Body of pancreas (tissue), 4 donors: Measurements from ENCODE around the gene SPA17. TPM values are rescaled to one million over a fixed set of nuclear protein-coding genes. Genes with fewer than 3 reads are reported as not detected.

ENCODE experiments used
- ATAC-seq: fragments of 150-250 bp; one replicate; pipeline ENCODE4 v1.9.1; 2016
- DNase-seq, 4 donors: peaks; one replicate each; pipeline ENCODE4 v3.0.0-alpha.2; 2019
- H3K27ac ChIP-seq, 4 donors: fragments of 200-600 bp; sonication (generic); 1 replicate in 3 of 4; 2 replicates in 1 of 4; pipeline versions ENCODE4 v1.5.1 to v1.6.1; 2016 to 2019; ENCODE audit warnings: mild to moderate bottlenecking in 1 of 4, mixed read lengths in 1 of 4, moderate library complexity in 1 of 4
- H3K27me3 ChIP-seq, 2 donors: fragments of 200-600 bp; sonication (generic); one replicate each; pipeline ENCODE4 v1.6.0; 2016; ENCODE audit warnings: mild to moderate bottlenecking in 1 of 2
- H3K36me3 ChIP-seq, 2 donors: fragments of 200-600 bp; sonication (generic); replicated peaks in 1 of 2; 2 replicates each; pipeline ENCODE4 v1.5.1; 2016; ENCODE audit warnings: low read depth in 2 of 2; ENCODE audit not compliant: insufficient read depth in 1 of 2
- H3K4me1 ChIP-seq: fragments of 200-600 bp; sonication (generic); one replicate; pipeline ENCODE4 v1.6.0; 2016
- H3K4me3 ChIP-seq, 2 donors: fragments of 200-600 bp; sonication (generic); 1 replicate in 1 of 2; 2 replicates in 1 of 2; pipeline ENCODE4 v1.5.1; 2016 to 2019
- H3K9me3 ChIP-seq, 3 donors: fragments of 200-600 bp; sonication (generic); 1 replicate in 2 of 3; 2 replicates in 1 of 3; pipeline ENCODE4 v1.5.1; 2016
- POLR2A ChIP-seq, 3 donors: fragments of 450-650 bp; IDR thresholded peaks; one replicate each; pipeline ENCODE4 v1.6.1; 2016; ENCODE audit warnings: antibody characterized with exemption in 3 of 3, mild to moderate bottlenecking in 2 of 3
- WGBS, 2 donors: methylation state at CpG; one replicate each; pipeline ENCODE4 v1.1.5; 2017; 5-methylcytosine and 5-hydroxymethylcytosine counted together
- intact Hi-C: fragments of 100-400 bp; cut with DNase I; formaldehyde crosslinking; loops from one replicate; pipeline ENCODE4 v1.15.1; 2023
- total RNA-seq, 2 donors: library from RNA; depleted of rRNA; stranded (reverse); fragments of >200 nt; gene quantifications; one replicate each; pipeline ENCODE4 v1.1.0, GENCODE V29; 2016
- TF ChIP-seq, protein P1 (sequence below), 7 experiments: fragments of 450-650 bp in 4 of 7; fragments of 200-600 bp in 3 of 7; sonication (generic) in 3 of 7; IDR thresholded peaks; one replicate each; pipeline ENCODE4 v1.5.1; 2016 to 2019; ENCODE audit warnings: antibody characterized with exemption in 7 of 7

Gene SPA17
- total RNA-seq, 2 donors from 2014 or later: 1.3 to 2.6 TPM

DNA sequence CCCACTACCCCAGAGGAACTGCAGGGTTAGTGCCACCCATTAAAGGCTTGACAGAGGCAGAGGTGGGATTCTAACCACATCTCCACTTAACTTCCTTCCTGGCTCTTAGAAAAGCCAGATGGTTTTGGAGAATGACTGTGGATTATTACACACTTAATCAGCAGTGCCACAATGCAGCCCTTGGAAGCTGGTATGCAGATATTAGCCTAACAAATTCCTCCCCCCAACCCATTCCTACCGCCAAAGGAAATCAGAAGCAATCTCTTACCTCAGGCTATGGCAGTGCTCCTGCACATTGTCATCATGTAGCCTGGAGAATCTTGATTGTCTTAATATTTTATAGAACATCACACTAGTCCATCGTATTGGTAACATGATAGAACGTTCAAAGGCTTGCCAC lies 42.9 kb downstream of the SPA17 start:
- H3K4me1 ChIP-seq: peaks cover 16% of the 10 kb centered on the region
- DNase-seq (no peak), ATAC-seq (no peak)
- no peak overlapping the region for H3K4me3 ChIP-seq
- no peaks in the 10 kb centered on the region for H3K36me3 ChIP-seq
- no peaks in the 10 kb centered on the region for H3K9me3 ChIP-seq
- H3K27ac ChIP-seq: no peak overlapping the region
- no peak for TF ChIP-seq POLR2A (IDR thresholded peaks at IDR 0.05)
- TF ChIP-seq, protein P1, sequence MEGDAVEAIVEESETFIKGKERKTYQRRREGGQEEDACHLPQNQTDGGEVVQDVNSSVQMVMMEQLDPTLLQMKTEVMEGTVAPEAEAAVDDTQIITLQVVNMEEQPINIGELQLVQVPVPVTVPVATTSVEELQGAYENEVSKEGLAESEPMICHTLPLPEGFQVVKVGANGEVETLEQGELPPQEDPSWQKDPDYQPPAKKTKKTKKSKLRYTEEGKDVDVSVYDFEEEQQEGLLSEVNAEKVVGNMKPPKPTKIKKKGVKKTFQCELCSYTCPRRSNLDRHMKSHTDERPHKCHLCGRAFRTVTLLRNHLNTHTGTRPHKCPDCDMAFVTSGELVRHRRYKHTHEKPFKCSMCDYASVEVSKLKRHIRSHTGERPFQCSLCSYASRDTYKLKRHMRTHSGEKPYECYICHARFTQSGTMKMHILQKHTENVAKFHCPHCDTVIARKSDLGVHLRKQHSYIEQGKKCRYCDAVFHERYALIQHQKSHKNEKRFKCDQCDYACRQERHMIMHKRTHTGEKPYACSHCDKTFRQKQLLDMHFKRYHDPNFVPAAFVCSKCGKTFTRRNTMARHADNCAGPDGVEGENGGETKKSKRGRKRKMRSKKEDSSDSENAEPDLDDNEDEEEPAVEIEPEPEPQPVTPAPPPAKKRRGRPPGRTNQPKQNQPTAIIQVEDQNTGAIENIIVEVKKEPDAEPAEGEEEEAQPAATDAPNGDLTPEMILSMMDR (IDR thresholded peaks at IDR 0.05): no peak
- intact Hi-C loops: no loop called here
- 60 to 70% methylated on average over 3 of the region's 3 CpGs for WGBS, 2 donors
- H3K27me3 ChIP-seq: no peaks in the 10 kb centered on the region

DNA sequence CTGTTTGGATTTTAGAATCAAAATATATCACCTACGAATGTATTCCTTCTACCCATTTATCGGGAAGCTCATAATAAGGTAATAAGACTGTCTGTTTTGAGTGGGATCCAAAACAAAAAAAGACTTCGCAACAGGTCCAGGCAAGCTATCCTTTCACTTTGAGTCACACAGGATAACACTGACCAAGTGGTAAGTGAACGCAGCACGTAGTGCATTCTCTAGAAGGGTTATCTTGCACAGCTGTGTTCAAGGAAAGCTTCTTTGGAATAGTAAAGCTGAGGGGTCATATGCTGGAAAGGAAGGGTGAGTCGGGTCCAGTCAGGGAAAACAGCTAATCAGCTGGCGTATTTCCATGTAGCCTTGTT lies 43.7 kb downstream of the SPA17 start:
- Histone ChIP-seq H3K4me1 (peaks cover 16% of the 10 kb centered on the region), H3K36me3 (no peaks in the 10 kb centered on the region), H3K9me3 (no peaks in the 10 kb centered on the region), H3K27me3 (no peaks in the 10 kb centered on the region), H3K4me3 (no peak overlapping the region), H3K27ac (no peak overlapping the region)
- DNase-seq: no peak
- TF ChIP-seq, protein P1 (IDR thresholded peaks at IDR 0.05): no peak
- no peak for TF ChIP-seq POLR2A (IDR thresholded peaks at IDR 0.05)
- no peak for ATAC-seq
- intact Hi-C loops: no loop called here
- WGBS, 2 donors: 41 to 48% methylated on average over 7 of the region's 7 CpGs

DNA sequence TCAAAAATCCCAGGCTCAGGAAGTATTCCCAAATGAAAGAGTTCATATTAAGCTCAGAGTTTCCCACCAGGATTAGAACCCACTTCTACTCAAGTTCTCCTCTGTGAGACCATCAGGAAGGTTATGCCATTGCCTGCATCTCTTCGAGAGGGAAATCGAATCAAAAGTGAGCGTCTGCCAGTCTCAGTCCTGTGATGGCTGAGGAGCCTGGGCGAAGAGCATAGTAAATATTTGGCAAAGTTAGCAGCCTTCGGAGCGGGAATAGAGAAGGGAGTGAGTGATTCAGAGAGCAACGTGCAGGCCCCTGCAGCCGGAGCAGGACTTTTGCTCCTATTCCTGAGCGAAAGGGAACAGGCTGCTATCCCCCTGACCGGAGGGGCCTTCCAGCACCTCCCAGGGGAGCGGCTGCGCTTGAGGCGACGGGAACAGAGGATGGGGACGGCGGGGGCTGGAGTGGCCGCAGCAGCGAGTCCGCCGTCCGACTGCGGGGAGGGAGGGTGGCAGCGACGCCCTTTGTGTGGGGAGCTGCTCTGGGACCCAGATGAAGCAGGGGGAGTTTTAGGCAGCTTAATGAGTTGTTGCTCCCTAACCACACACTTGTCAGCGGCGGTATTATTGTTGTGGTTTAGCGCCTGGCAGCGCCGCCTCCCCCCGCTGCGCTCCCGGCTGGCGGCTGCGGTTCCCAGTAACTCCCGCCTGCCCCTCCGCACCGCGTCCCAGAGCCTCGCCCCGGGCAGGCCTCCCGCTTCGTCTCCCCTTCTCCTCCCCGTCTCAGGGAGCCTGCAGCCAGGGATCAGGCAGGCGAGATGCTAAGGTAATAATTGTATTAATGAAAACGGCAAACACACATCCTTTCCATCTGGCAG lies 44.3 kb downstream of the SPA17 start:
- Histone ChIP-seq H3K27me3 (no peaks in the 10 kb centered on the region), H3K27ac (no peak overlapping the region), H3K36me3 (no peaks in the 10 kb centered on the region), H3K4me3 (no peak overlapping the region), H3K4me1 (peaks cover 16% of the 10 kb centered on the region), H3K9me3 (no peaks in the 10 kb centered on the region)
- intact Hi-C loops: no loop called here
- TF ChIP-seq POLR2A (IDR thresholded peaks at IDR 0.05): no peak
- TF ChIP-seq, protein P1 (IDR thresholded peaks at IDR 0.05): no peak
- 0 to 1% methylated on average over 39 to 45 of the region's 45 CpGs for WGBS, 2 donors
- DNase-seq (peak in 1 of 4 donors; percentile 8), ATAC-seq (peak; percentile 35)

DNA sequence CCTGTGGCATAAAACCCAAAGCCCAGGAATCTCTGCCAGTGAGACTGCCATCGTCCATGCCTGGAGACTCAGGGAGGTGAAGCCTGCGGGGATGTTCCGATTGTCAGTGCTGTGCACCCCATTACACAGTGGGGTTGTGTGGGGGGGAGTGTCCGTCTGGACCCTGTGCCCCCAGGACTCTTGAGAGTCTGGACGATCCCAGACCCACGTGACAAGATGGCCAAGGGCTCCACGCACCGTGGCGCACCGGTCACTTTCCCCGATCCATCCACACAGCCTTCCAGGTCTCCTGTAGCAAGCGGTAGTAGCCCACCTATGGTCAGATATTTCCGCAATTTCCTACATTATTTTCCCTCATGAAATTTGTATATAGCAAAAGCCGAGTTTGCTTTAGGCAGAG lies 45.1 kb downstream of the SPA17 start:
- ATAC-seq (no peak), DNase-seq (no peak)
- Histone ChIP-seq H3K36me3 (no peaks in the 10 kb centered on the region), H3K27me3 (no peaks in the 10 kb centered on the region), H3K4me1 (peaks cover 16% of the 10 kb centered on the region), H3K27ac (no peak overlapping the region), H3K4me3 (no peak overlapping the region), H3K9me3 (no peaks in the 10 kb centered on the region)
- 23 to 26% methylated on average over 14 of the region's 14 CpGs for WGBS, 2 donors
- TF ChIP-seq, protein P1 (IDR thresholded peaks at IDR 0.05): no peak
- TF ChIP-seq POLR2A (IDR thresholded peaks at IDR 0.05): no peak
- intact Hi-C loops: no loop called here

DNA sequence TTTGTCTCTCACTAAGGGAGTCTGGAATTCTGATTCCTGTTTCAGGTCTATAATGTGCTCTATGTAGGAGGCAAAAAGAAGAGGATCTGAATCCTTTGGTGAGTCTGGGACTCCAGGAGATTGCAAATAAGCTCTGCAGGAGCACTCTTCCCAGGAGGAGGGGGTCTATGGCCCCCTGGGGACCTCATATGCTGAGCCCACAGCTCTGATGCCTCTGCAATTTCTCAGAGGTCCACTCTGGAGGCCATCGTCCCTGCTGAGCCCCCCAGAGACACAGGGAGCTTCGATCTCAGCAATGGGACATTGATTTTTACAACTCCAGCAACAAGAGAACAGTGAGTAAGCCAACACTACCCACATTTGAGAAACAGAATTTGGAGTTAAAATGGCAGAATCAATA lies 45.8 kb downstream of the SPA17 start:
- H3K9me3 ChIP-seq: no peaks in the 10 kb centered on the region
- intact Hi-C loops: no loop called here
- H3K36me3 ChIP-seq: no peaks in the 10 kb centered on the region
- H3K27me3 ChIP-seq: no peaks in the 10 kb centered on the region
- WGBS, 2 donors: 14 to 30% methylated on average over 2 of the region's 2 CpGs
- DNase-seq (no peak), ATAC-seq (no peak)
- TF ChIP-seq POLR2A (IDR thresholded peaks at IDR 0.05): no peak
- TF ChIP-seq, protein P1 (IDR thresholded peaks at IDR 0.05): no peak
- H3K4me1 ChIP-seq: peaks cover 16% of the 10 kb centered on the region
- no peak overlapping the region for H3K27ac ChIP-seq
- H3K4me3 ChIP-seq: no peak overlapping the region
